Thyroid gland (tissue), 4 donors: ENCODE measurements around the gene OR5D16. TPM values are rescaled to one million over a fixed set of nuclear protein-coding genes. Genes with fewer than 3 reads are reported as not detected.
"Not testable (repeated sequence)": the region's sequence is repeated elsewhere in the genome, so short reads cannot be mapped to it uniquely, and the experiment has no call there.

Experiments used
- DNase-seq, 2 donors: peaks; one replicate each; pipeline ENCODE4 v3.0.0-alpha.2; 2019
- H3K27ac ChIP-seq, 3 donors: fragments of 200-600 bp; sonication (generic); 1 replicate in 2 of 3; 2 replicates in 1 of 3; pipeline ENCODE4 v1.5.1; 2016 to 2019; ENCODE audit warnings: mild to moderate bottlenecking in 1 of 3, moderate library complexity in 1 of 3
- H3K27me3 ChIP-seq: fragments of 200-600 bp; sonication (generic); one replicate; pipeline ENCODE4 v1.5.1; 2019
- H3K36me3 ChIP-seq, 2 donors: fragments of 200-600 bp; sonication (generic); one replicate each; pipeline ENCODE4 v1.5.1; 2016 to 2019
- H3K4me1 ChIP-seq, 2 donors: fragments of 200-600 bp; sonication (generic); one replicate each; pipeline ENCODE4 v1.5.1; 2017 to 2019
- H3K4me3 ChIP-seq, 3 donors: fragments of 200-600 bp; sonication (generic); replicated peaks in 1 of 3; 1 replicate in 2 of 3; 2 replicates in 1 of 3; pipeline ENCODE4 v1.5.1; 2016; ENCODE audit warnings: mild to moderate bottlenecking in 1 of 3
- H3K9me3 ChIP-seq: fragments of 200-600 bp; sonication (generic); one replicate; pipeline ENCODE4 v1.5.1; 2017
- POLR2A ChIP-seq, 2 donors: fragments of 450-650 bp; IDR thresholded peaks; one replicate each; pipeline ENCODE4 v1.6.1; 2017; ENCODE audit warnings: antibody characterized with exemption in 2 of 2, mild to moderate bottlenecking in 2 of 2, moderate library complexity in 1 of 2
- WGBS, 2 donors: methylation state at CpG; one replicate each; pipeline ENCODE4 v1.1.5; 2017; 5-methylcytosine and 5-hydroxymethylcytosine counted together
- intact Hi-C: fragments of 100-400 bp; cut with DNase I; formaldehyde crosslinking; loops from one replicate; pipeline ENCODE4 v1.15.1; 2023
- small RNA-seq: library from RNA; depleted of rRNA; stranded (forward); fragments of <200 nt; gene quantifications from one replicate; pipeline ENCODE3, GENCODE V24; 2016
- total RNA-seq, 4 donors: library from RNA; depleted of rRNA; stranded (reverse); fragments of >200 nt; gene quantifications; one replicate each; pipeline ENCODE4 v1.2.3, GENCODE V29; 2016
- TF ChIP-seq, protein P1 (sequence below), 6 experiments: fragments of 200-600 bp in 3 of 6; fragments of 450-650 bp in 3 of 6; sonication (generic) in 3 of 6; IDR thresholded peaks; one replicate each; pipeline ENCODE4 v1.5.1; 2016 to 2019; ENCODE audit warnings: antibody characterized with exemption in 6 of 6, mild to moderate bottlenecking in 2 of 6, inconsistent platforms in 1 of 6, moderate library complexity in 1 of 6

OR5D16 gene
- total RNA-seq, 4 donors from 2014 or later, result not detected

DNA sequence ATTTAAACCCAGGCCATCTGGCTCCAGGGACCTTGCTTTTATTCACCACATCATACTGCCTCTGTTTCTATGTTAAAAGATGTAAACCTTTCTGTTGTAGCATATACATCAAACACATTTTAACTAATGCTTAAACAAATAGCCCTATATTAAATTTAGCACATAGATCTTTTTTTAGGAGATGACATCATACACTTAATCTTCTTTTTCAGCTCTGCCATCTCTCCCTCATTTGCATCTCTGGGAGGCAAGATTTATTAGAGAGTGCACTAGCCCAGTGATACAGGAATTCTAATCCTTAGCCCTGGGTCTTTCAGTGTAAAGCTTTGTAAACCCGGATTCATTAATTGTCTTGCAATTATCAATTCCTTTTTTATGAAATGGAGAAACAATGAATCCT lies 13.6 kb downstream of the OR5D16 start:
- H3K27me3 ChIP-seq, result no peaks in the 10 kb centered on the region
- H3K4me1 ChIP-seq, result no peaks in the 10 kb centered on the region
- TF ChIP-seq, protein P1, sequence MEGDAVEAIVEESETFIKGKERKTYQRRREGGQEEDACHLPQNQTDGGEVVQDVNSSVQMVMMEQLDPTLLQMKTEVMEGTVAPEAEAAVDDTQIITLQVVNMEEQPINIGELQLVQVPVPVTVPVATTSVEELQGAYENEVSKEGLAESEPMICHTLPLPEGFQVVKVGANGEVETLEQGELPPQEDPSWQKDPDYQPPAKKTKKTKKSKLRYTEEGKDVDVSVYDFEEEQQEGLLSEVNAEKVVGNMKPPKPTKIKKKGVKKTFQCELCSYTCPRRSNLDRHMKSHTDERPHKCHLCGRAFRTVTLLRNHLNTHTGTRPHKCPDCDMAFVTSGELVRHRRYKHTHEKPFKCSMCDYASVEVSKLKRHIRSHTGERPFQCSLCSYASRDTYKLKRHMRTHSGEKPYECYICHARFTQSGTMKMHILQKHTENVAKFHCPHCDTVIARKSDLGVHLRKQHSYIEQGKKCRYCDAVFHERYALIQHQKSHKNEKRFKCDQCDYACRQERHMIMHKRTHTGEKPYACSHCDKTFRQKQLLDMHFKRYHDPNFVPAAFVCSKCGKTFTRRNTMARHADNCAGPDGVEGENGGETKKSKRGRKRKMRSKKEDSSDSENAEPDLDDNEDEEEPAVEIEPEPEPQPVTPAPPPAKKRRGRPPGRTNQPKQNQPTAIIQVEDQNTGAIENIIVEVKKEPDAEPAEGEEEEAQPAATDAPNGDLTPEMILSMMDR (IDR thresholded peaks at IDR 0.05), result no peak
- no peak for TF ChIP-seq POLR2A (IDR thresholded peaks at IDR 0.05)
- intact Hi-C loops, result no loop called here
- H3K9me3 ChIP-seq, result no peaks in the 10 kb centered on the region
- no peak overlapping the region for H3K27ac ChIP-seq
- DNase-seq, result no peak
- WGBS, 2 donors, result 84 to 89% methylated on average over 1 of the region's 1 CpG
- H3K36me3 ChIP-seq, result no peaks in the 10 kb centered on the region
- no peak overlapping the region for H3K4me3 ChIP-seq

DNA sequence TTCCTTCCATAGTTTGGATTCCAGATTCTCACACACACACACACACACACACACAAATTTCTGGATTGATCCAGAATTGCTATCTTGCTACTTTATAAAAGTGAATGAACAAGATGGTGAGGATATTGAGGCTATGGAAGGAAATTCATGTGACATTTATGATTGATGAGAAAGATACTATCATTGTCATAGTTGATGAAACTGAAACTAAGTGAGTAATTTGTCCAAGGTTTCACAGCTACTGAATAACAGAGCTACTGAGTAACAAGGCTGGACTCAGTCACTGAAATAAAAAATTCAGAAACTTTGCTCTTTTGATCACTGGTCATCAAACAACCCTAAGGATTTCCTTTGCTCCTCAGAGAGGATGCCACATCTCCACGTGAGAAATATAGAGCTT lies 16.2 kb downstream of the OR5D16 start:
- intact Hi-C loops, result no loop called here
- WGBS, 2 donors, result 21 to 26% methylated on average over 1 of the region's 1 CpG
- Histone ChIP-seq H3K36me3 (no peaks in the 10 kb centered on the region), H3K27ac (no peak overlapping the region), H3K4me3 (no peak overlapping the region), H3K4me1 (no peaks in the 10 kb centered on the region), H3K9me3 (no peaks in the 10 kb centered on the region), H3K27me3 (no peaks in the 10 kb centered on the region)
- no peak for DNase-seq
- TF ChIP-seq POLR2A (IDR thresholded peaks at IDR 0.05), result no peak
- TF ChIP-seq, protein P1 (IDR thresholded peaks at IDR 0.05), result no peak

DNA sequence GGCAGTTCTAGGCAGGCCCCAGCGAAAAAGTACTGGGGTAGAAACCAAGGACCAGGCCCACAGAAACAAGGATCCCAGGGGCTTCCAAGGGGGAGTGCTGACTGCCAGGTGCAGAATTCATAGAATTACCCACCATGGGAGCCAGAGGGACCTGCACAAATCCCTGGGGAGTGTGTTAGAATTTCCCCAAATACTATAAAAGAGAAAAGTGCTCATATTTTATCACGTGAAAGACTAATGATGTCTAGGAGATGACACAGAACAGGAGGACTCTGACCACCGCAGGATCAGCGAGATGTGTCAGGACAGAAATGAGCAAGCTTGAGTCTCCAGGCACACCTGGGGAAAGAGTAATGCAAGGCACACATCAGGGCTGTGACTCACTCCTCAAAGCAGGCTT lies 28.8 kb downstream of the OR5D16 start:
- 85% methylated on average over 4 of the region's 4 CpGs for WGBS, 2 donors
- DNase-seq, H3K36me3 ChIP-seq, H3K4me3 ChIP-seq, H3K4me1 ChIP-seq, H3K27ac ChIP-seq, intact Hi-C loops, H3K9me3 ChIP-seq, H3K27me3 ChIP-seq: not testable (repeated sequence)

DNA sequence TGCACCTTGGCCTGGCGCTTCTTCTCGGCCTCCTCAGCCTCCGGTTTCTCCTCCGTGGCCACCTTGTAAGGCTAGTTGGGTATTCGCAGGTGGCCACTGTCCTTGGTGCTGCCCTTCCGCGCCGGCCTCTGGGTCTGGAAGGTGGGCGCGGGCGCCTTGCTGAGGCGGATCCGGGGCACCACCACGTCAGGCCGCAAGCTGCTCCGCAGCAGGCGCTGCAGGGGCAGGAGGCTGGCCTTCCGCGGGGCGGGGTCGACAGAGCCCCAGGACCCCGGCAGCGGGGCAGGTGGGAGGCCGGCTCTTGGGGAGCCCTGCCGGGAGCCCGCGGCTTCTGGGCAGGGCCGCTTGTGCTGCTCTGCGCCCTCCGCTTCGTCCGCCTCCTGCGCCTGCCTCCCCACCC lies 34.2 kb downstream of the OR5D16 start:
- H3K36me3 ChIP-seq, H3K4me1 ChIP-seq, H3K4me3 ChIP-seq, H3K27me3 ChIP-seq, H3K27ac ChIP-seq, H3K9me3 ChIP-seq, intact Hi-C loops, DNase-seq: not testable (repeated sequence)
- whole genome bisulfite sequencing, 2 donors, result 41 to 61% methylated on average over 3 to 11 of the region's 33 CpGs

DNA sequence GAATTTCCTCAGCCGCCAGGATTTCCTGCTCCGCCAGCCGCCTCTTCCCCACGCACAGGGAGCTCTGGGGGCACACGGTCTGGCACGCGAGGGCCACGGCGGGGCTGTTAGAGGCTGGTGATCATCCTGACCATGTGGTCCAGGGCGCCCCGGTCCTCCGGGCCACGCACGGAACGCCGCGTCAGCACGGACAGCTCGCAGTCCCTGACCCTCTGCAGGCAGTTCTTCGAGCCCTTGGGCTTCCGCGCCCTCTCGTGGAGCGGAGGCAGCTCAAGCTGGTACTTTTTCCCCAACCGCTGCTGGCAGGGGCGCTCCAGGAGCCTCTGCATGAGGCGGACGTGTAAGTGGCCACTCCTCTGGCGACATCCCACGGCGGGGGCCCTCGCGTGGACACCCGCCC lies 34.6 kb downstream of the OR5D16 start:
- H3K9me3 ChIP-seq, H3K4me1 ChIP-seq, H3K36me3 ChIP-seq, H3K27me3 ChIP-seq, intact Hi-C loops, H3K27ac ChIP-seq, DNase-seq, H3K4me3 ChIP-seq: not testable (repeated sequence)
- WGBS, 2 donors, result 29 to 38% methylated on average over 9 to 19 of the region's 34 CpGs

DNA sequence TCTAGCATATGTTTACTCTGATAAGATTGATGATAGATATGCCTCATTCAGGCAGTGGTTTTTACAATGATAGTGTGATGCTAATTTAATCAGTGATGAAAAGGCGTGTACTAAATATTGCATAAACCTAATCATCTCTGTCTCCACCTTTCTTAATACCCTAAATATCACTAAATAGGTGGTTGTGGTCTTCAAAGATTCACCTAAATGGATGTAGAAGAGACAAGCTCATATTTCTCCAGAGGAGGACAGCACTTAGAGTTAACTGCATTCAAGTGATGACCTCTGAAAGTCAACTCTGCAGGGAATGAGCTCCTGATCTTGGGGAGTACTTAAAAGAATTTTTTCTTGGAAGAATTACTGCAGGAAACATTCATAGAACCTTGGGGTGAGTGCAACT lies 44.4 kb downstream of the OR5D16 start, which contains the start of gene TRIM51:
Gene TRIM51 (plus strand): TSS at position 301 of the 400 bp plus-strand sequence. CDS start 2,132 bp downstream, outside the sequence.
- H3K36me3 ChIP-seq, DNase-seq, H3K4me1 ChIP-seq, H3K9me3 ChIP-seq, H3K27ac ChIP-seq, intact Hi-C loops, H3K4me3 ChIP-seq, H3K27me3 ChIP-seq: not testable (repeated sequence)
- 70 to 80% methylated on average over 1 of the region's 1 CpG for WGBS, 2 donors

DNA sequence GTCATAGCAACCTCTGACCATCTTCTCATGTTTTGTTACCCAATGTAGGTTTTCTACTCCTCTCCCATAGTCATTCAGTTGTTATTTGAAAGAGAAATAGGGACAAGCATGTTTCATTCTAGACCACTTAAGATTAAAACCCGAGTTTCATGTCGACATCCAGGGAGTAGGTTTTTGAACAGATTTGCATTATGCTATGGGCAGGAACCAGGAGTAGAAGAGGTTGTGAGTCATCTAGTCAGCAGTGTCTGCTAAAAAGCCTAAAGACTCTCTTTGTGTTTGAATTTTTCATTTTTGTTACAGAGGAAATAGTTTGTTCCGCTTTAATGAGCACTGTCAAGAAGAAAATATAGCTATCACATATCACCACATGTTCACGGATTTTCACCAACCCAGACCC lies 46.4 kb downstream of the OR5D16 start:
- DNase-seq, intact Hi-C loops, H3K9me3 ChIP-seq, H3K4me1 ChIP-seq, H3K27me3 ChIP-seq, H3K27ac ChIP-seq, H3K4me3 ChIP-seq, H3K36me3 ChIP-seq: not testable (repeated sequence)
- WGBS, 2 donors, result 84 to 86% methylated on average over 4 of the region's 4 CpGs

DNA sequence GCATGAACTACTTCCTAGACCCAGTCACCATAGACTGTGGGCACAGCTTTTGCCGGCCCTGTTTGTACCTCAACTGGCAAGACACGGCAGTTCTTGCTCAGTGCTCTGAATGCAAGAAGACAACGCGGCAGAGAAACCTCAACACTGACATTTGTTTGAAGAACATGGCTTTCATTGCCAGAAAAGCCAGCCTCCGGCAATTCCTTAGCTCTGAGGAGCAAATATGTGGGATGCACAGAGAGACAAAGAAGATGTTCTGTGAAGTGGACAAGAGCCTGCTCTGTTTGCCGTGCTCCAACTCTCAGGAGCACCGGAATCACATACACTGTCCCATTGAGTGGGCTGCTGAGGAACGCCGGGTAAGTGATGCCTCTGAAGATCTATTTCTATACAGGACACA lies 46.9 kb downstream of the OR5D16 start:
- H3K27me3 ChIP-seq, H3K9me3 ChIP-seq, H3K36me3 ChIP-seq, intact Hi-C loops, H3K27ac ChIP-seq, H3K4me3 ChIP-seq, DNase-seq, H3K4me1 ChIP-seq: not testable (repeated sequence)
- 82 to 91% methylated on average over 9 of the region's 9 CpGs for WGBS, 2 donors

Small RNA genes lying within 50 kb of the gene (small RNA-seq; reads per million reads assigned to genes)
- not detected for gene AC036111.3

Other genes with a start within 250 kb of the OR5D16 start
- not detected for gene OR4C11, start 231.1 kb upstream of the OR5D16 start, total RNA-seq
- gene OR4P4, start 203.6 kb upstream of the OR5D16 start, total RNA-seq, result not detected
- gene OR4S2, start 190.4 kb upstream of the OR5D16 start, total RNA-seq, result not detected
- not detected for gene OR4C6, start 176.6 kb upstream of the OR5D16 start, total RNA-seq
- gene OR5D13, start 65.3 kb upstream of the OR5D16 start, total RNA-seq, result not detected
- gene OR5D14, start 43.2 kb upstream of the OR5D16 start, total RNA-seq, result not detected
- gene OR5L1, start 27.4 kb upstream of the OR5D16 start, total RNA-seq, result not detected
- gene OR5D18, start 19.1 kb upstream of the OR5D16 start, total RNA-seq, result not detected
- not detected for gene OR5L2, start 11.5 kb upstream of the OR5D16 start, total RNA-seq
- not detected for gene TRIM51, start 44.5 kb downstream of the OR5D16 start, total RNA-seq
- not detected for gene OR5W2, start 75.8 kb downstream of the OR5D16 start, total RNA-seq
- not detected for gene OR5I1, start 97.6 kb downstream of the OR5D16 start, total RNA-seq
- not detected for gene OR10AG1, start 131.2 kb downstream of the OR5D16 start, total RNA-seq
- gene OR5F1, start 155.9 kb downstream of the OR5D16 start, total RNA-seq, result not detected
- gene OR5AS1, start 188.9 kb downstream of the OR5D16 start, total RNA-seq, result not detected